ENCODE results near the gene ALOX5.
"Not testable (repeated sequence)": the region's sequence is repeated elsewhere in the genome, so short reads cannot be mapped to it uniquely, and the experiment has no call there.

Gene ALOX5

DNA sequence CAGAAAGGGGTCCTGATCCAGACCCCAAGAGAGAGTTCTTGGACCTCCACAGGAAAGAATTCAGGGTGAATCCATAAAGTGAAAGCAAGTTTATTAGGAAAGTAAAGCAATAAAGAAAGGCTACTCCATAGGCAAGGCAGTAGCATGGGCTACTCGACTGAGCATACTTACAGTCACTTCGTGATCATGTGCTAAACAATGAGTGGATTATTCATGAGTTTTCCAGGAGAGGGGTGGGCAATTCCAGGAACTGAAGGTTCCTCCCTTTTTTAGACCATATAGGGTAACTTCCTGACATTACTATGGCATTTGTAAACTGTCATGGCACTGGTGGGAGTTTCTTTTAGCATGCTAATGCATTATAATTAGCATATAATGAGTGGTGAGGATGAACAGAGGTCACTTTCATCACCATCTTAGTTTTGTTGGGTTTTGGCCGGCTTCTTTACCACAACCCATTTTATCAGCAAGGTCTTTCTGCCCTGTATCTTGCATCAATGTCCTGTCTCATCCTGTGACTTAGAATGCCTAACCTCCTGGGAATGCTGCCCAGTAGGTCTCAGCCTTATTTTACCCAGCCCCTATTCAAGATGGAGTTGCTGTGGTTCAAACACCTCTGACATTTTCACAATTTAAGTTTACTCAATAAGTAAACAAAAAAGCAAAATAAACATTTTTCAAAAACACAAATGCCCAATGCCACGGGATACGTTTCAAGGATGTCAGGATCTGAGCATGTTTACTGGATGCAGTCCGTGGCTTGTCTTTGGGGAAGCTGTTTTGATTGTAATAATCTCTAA is 37.0 kb downstream of the ALOX5 start:
- no peak for DNase-seq (ENCODE audit: low spot score)
- no peak for TF ChIP-seq CTCF (IDR thresholded peaks at IDR 0.05; ENCODE audit: extremely low read depth, missing control alignments)

DNA sequence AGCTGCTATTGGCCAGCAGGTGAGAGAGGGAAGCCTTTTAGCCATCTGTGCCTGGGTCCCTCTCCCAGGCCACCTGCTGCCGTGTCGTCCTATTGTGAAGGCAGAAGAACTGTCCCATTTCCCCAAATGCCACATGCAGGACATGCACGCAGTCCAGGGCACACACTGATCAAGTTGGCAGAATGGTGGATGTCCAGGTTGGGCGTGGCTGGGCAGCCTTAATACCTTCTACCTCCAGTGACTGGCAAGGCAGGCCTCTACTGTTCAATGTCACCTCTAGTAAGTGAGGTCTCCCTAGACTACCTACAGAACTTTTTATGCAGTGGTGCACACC is 37.6 kb downstream of the ALOX5 start:
- DNase-seq (ENCODE audit: low spot score) = no peak
- TF ChIP-seq CTCF (IDR thresholded peaks at IDR 0.05; ENCODE audit: extremely low read depth, missing control alignments) = no peak

GRCh38 chr10:45415062-45415461 is 41.0 kb downstream of the ALOX5 start:
- DNase-seq (ENCODE audit: low spot score) = not testable (repeated sequence)

DNA sequence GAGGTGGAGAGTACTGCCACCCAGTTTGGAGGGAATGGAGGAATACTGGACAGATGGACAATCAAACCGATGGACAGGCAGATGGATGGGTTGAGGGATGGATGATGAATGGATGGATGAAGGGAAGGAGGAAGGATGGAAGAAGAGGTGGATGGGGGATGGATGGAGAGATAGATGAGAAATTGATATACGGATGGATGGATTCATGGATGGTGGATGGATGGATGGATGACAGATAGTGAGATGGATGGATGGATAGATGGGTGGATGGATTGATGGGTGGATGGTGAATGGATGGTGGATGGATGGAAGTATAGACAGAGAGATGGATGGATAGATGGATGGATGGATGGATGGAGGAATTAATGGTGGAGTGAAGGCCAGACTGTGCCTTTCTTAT is 42.6 kb downstream of the ALOX5 start:
- TF ChIP-seq CTCF (IDR thresholded peaks at IDR 0.05; ENCODE audit: extremely low read depth, missing control alignments) = no peak
- DNase-seq (ENCODE audit: low spot score) = no peak

GRCh38 chr10:45417746-45418145 is 43.7 kb downstream of the ALOX5 start:
- TF ChIP-seq CTCF (IDR thresholded peaks at IDR 0.05; ENCODE audit: extremely low read depth, missing control alignments) = no peak
- DNase-seq (ENCODE audit: low spot score) = no peak

GRCh38 chr10:45418417-45418848 is 44.4 kb downstream of the ALOX5 start:
- TF ChIP-seq CTCF (IDR thresholded peaks at IDR 0.05; ENCODE audit: extremely low read depth, missing control alignments) = no peak
- DNase-seq (ENCODE audit: low spot score) = peak; percentile 8

DNA sequence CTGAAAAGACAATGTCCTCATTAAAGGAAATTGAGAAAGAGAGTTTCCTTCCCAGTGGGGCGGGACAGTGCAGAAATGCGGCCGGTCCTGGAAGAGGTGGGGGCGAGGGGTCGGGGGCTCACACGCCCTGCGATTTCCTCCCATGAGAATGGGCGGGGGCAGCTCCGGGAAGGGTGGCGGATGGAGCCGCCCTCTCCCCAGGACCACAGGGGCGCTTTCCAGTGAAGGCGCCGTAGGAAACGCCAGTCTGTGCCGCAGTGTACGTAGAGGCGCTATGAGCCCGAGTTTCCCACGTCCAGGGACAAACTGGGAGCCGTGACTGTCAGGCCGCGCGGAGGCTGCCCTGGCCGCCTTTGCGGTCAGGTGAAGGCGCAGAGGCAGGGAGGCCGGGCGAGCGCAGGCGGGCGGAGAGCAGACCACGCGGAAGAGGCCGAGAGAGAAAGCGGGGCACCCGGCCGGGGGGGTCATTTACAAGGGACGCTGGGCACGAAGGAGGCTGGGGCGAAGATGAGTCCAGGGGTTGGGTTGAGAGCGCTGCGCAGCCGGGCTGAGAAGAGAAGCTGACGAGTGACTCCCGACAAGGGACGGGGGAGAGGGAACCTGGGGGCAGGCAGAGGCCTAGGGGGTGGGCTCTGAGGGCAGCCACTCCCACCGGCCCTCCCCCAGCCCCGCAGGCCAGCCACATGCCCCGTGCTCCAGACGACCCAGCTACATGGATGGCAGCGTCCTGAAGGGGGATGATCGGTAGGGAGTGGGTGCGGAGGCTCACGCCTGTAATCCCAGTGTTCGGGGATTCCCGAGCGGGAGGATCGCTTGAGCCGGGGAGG is 45.0 kb downstream of the ALOX5 start:
- TF ChIP-seq CTCF (IDR thresholded peaks at IDR 0.05; ENCODE audit: extremely low read depth, missing control alignments) = no peak
- DNase-seq (ENCODE audit: low spot score) = peak; percentile 87

Measured in GM20000 (cell line).